Retinal pigment epithelial cell (primary cell): ENCODE data around the gene ZNF469.

Experiments
- DNase-seq: peaks from one replicate; pipeline ENCODE4 v3.0.0-alpha.2; 2010; ENCODE audit warnings: low read depth
- H3K4me3 ChIP-seq: 2 replicates; pipeline ENCODE4 v1.5.1; 2011; ENCODE audit warnings: mild to moderate bottlenecking, low read length, control low read depth, moderate library complexity
- TF ChIP-seq, protein P1 (sequence below): conservative IDR thresholded peaks from 2 replicates; pipeline ENCODE4 v1.5.1; 2011; ENCODE audit warnings: low read depth, low read length, control low read depth, inconsistent platforms

Gene ZNF469

DNA sequence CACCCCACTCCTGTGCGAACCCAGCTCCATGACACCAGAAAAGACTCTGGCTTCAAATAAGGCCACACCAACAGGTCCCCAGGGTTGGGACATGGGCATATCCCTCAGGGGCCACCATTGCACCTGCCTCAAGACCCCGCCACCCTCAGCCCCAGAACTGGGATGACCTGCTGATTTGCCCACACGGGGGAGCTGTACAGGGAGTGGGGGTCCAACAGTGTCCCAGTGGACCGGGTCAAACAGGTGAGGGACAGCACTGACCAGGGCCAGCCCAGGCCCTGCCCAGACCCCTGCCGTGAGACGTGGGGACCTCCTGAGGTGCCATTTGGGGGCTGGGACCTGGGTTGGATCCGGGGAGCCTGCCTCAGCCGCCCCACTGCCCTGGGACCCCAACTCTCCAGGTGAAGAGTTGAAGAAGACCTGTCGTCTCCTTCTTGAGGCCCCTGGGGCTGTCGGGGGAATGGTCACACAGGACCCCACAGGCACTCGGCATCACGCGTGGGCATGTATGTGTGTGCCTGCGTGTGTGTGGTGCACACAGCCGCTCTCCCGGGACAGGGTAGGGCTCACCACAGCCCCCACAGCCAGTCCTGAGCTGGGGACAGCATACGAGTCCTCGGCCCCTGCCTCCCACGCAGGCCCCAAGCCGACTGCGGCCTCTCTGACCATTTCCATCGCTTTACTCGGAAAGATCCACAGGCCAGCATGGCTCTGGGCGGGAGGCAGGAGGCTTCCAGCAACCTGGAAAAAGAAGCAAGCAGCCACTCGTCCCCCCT, 34.2 kb upstream of the ZNF469 start:
- DNase-seq: no peak
- H3K4me3 ChIP-seq: no peak overlapping the region
- TF ChIP-seq, protein P1, sequence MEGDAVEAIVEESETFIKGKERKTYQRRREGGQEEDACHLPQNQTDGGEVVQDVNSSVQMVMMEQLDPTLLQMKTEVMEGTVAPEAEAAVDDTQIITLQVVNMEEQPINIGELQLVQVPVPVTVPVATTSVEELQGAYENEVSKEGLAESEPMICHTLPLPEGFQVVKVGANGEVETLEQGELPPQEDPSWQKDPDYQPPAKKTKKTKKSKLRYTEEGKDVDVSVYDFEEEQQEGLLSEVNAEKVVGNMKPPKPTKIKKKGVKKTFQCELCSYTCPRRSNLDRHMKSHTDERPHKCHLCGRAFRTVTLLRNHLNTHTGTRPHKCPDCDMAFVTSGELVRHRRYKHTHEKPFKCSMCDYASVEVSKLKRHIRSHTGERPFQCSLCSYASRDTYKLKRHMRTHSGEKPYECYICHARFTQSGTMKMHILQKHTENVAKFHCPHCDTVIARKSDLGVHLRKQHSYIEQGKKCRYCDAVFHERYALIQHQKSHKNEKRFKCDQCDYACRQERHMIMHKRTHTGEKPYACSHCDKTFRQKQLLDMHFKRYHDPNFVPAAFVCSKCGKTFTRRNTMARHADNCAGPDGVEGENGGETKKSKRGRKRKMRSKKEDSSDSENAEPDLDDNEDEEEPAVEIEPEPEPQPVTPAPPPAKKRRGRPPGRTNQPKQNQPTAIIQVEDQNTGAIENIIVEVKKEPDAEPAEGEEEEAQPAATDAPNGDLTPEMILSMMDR: no peak

DNA sequence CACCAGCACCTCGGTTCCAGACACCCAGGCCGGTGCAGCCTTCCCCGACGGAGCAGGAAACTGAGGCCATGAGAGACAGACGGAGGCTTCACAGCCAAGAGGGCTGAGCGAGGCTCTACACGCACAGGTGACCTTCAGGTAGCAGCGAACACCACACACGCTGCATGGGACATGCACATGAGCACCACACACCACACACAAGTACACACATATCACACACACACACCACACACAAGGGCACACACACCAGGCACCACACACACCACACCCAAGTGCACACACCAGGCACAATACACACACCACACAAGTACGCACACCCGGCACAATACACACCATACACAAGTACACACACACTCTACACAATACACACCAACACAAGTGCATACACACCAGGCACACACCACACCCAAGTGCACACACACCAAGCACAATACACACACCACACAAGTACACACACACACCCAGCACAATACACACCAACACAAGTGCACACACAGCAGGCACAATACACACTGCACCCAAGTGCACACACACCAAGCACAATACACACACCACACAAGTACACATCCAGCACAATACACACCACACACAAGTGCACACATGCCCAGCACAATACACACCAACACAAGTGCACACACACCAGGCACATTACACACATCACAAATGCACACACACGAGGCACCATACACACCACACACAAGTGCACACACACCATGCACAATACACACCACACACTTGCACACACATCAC, 33.4 kb upstream of the ZNF469 start:
- H3K4me3 ChIP-seq: no peak overlapping the region
- TF ChIP-seq, protein P1: no peak
- DNase-seq: no peak

GRCh38 chr16:88349903-88350900, 32.6 kb upstream of the ZNF469 start:
- no peak for DNase-seq
- TF ChIP-seq, protein P1: no peak
- no peak overlapping the region for H3K4me3 ChIP-seq

- TF ChIP-seq, protein P1: no peak
- H3K4me3 ChIP-seq: no peak overlapping the region
- DNase-seq: no peak
Measured at GRCh38 chr16:88350922-88351321, 31.8 kb upstream of the ZNF469 start.

GRCh38 chr16:88351491-88352101, 31.2 kb upstream of the ZNF469 start:
- no peak overlapping the region for H3K4me3 ChIP-seq
- DNase-seq: no peak
- TF ChIP-seq, protein P1: no peak
